ENCODE data around the gene JTB. TPM values are rescaled to one million over a fixed set of nuclear protein-coding genes. Genes with fewer than 3 reads are reported as not detected.

JTB gene
- total and polyA plus RNA-seq, 9 donors = 70.2 to 105 (median 86.8) TPM

- H3K4me3 ChIP-seq (ENCODE audit: low read length) = no peak overlapping the region
- peaks cover 18% of the 10 kb centered on the region for H3K36me3 ChIP-seq (ENCODE audit: control insufficient read depth, insufficient read depth, low read length)
- peaks cover 17% of the 10 kb centered on the region for H3K4me1 ChIP-seq (ENCODE audit: control insufficient read depth, insufficient read depth, low read length)
- H3K27ac ChIP-seq (ENCODE audit: low read length) = no peak overlapping the region
- WGBS (ENCODE audit: insufficient coverage) = no CpG with 5 or more reads among the region's 4 CpGs
- no peaks in the 10 kb centered on the region for H3K9me3 ChIP-seq (replicated peaks; ENCODE audit: control insufficient read depth, low read depth, low read length)
- no peaks in the 10 kb centered on the region for H3K27me3 ChIP-seq (ENCODE audit: control insufficient read depth, insufficient read depth, low read length)
- no peak for DNase-seq
Measured at GRCh38 chr1:153926405-153926804, 51.1 kb downstream of the JTB start.

Other genes with a start within 250 kb of the JTB start
- gene INTS3, start 249.6 kb downstream of the JTB start, total RNA-seq = 28.5 TPM
- gene INTS3, start 249.6 kb downstream of the JTB start, polyA plus RNA-seq (ENCODE audit: insufficient read depth in 1 of 8, insufficient read length in 8 of 8, low replicate concordance in 1 of 8) = 10 to 100 TPM; 33.9 to 48.6 (median 39.3) TPM
- gene SLC27A3, start 202.3 kb downstream of the JTB start, total RNA-seq = 24.2 TPM
- 10 to 100 TPM; 17.7 to 32.7 (median 26.2) TPM for gene SLC27A3, start 202.3 kb downstream of the JTB start, polyA plus RNA-seq (ENCODE audit: insufficient read depth in 1 of 8, insufficient read length in 8 of 8, low replicate concordance in 1 of 8)
- gene GATAD2B, start 54.7 kb downstream of the JTB start, total RNA-seq = 8.8 TPM
- gene GATAD2B, start 54.7 kb downstream of the JTB start, polyA plus RNA-seq (ENCODE audit: insufficient read depth in 1 of 8, insufficient read length in 8 of 8, low replicate concordance in 1 of 8) = 10 to 100 TPM; 11.3 to 18.3 (median 14.2) TPM
- 11.8 TPM for gene DENND4B, start 31.0 kb downstream of the JTB start, total RNA-seq
- gene DENND4B, start 31.0 kb downstream of the JTB start, polyA plus RNA-seq (ENCODE audit: insufficient read depth in 1 of 8, insufficient read length in 8 of 8, low replicate concordance in 1 of 8) = 10 to 100 TPM; 21.7 to 35.7 (median 31.2) TPM
- 7.0 TPM for gene CRTC2, start 19.1 kb downstream of the JTB start, total RNA-seq
- gene CRTC2, start 19.1 kb downstream of the JTB start, polyA plus RNA-seq (ENCODE audit: insufficient read depth in 1 of 8, insufficient read length in 8 of 8, low replicate concordance in 1 of 8) = 10 to 100 TPM; 17.6 to 28.6 (median 22.5) TPM
- 44.4 TPM for gene SLC39A1, start 14.1 kb downstream of the JTB start, total RNA-seq
- 10 to 100 TPM; 33.0 to 59.2 (median 45.5) TPM for gene SLC39A1, start 14.1 kb downstream of the JTB start, polyA plus RNA-seq (ENCODE audit: insufficient read depth in 1 of 8, insufficient read length in 8 of 8, low replicate concordance in 1 of 8)
- 11.7 TPM for gene CREB3L4, start 9.8 kb downstream of the JTB start, total RNA-seq
- 10 to 100 TPM in 6 of 8 donors, 1 to 10 TPM in 2; 9.4 to 15.0 (median 11.9) TPM for gene CREB3L4, start 9.8 kb downstream of the JTB start, polyA plus RNA-seq (ENCODE audit: insufficient read depth in 1 of 8, insufficient read length in 8 of 8, low replicate concordance in 1 of 8)
- 21.5 TPM for gene RAB13, start 8.7 kb upstream of the JTB start, total RNA-seq
- gene RAB13, start 8.7 kb upstream of the JTB start, polyA plus RNA-seq (ENCODE audit: insufficient read depth in 1 of 8, insufficient read length in 8 of 8, low replicate concordance in 1 of 8) = 100 to 1,000 TPM in 3 of 8 donors, 10 to 100 TPM in 5; 71.8 to 109 (median 85.8) TPM
- 7,680 TPM for gene RPS27, start 13.1 kb upstream of the JTB start, total RNA-seq
- gene RPS27, start 13.1 kb upstream of the JTB start, polyA plus RNA-seq (ENCODE audit: insufficient read depth in 1 of 8, insufficient read length in 8 of 8, low replicate concordance in 1 of 8) = 1,000 to 10,000 TPM; 3,165 to 4,385 (median 3,796) TPM
- 0.04 TPM for gene NUP210L, start 177.4 kb upstream of the JTB start, total RNA-seq
- gene NUP210L, start 177.4 kb upstream of the JTB start, polyA plus RNA-seq (ENCODE audit: insufficient read depth in 1 of 8, insufficient read length in 8 of 8, low replicate concordance in 1 of 8) = under 1 TPM in 4 of 8 donors, not detected in 4; 0.04 to 0.19 (median 0.11) TPM
- gene TPM3, start 214.4 kb upstream of the JTB start, total RNA-seq = 281 TPM
- 1,000 to 10,000 TPM in 1 of 8 donors, 100 to 1,000 TPM in 7; 374 to 1,141 (median 473) TPM for gene TPM3, start 214.4 kb upstream of the JTB start, polyA plus RNA-seq (ENCODE audit: insufficient read depth in 1 of 8, insufficient read length in 8 of 8, low replicate concordance in 1 of 8)
- gene CFAP141, start 228.7 kb upstream of the JTB start, total RNA-seq = not detected
- under 1 TPM in 1 of 8 donors, not detected in 7; 0.33 TPM for gene CFAP141, start 228.7 kb upstream of the JTB start, polyA plus RNA-seq (ENCODE audit: insufficient read depth in 1 of 8, insufficient read length in 8 of 8, low replicate concordance in 1 of 8)
- 42.7 TPM for gene UBAP2L, start 243.3 kb upstream of the JTB start, total RNA-seq
- 100 to 1,000 TPM in 7 of 8 donors, 10 to 100 TPM in 1; 99.2 to 129 (median 107) TPM for gene UBAP2L, start 243.3 kb upstream of the JTB start, polyA plus RNA-seq (ENCODE audit: insufficient read depth in 1 of 8, insufficient read length in 8 of 8, low replicate concordance in 1 of 8)